ENCODE results near the gene ANKRD22. TPM values are rescaled to one million over a fixed set of nuclear protein-coding genes. Genes with fewer than 3 reads are reported as not detected.

ANKRD22 gene
- total and polyA plus RNA-seq, 2 of the 8 experiments (the other 6 are each of a cell fraction or from before 2014, with no cell fraction given) = 0.68 TPM; not detected in 1

DNA sequence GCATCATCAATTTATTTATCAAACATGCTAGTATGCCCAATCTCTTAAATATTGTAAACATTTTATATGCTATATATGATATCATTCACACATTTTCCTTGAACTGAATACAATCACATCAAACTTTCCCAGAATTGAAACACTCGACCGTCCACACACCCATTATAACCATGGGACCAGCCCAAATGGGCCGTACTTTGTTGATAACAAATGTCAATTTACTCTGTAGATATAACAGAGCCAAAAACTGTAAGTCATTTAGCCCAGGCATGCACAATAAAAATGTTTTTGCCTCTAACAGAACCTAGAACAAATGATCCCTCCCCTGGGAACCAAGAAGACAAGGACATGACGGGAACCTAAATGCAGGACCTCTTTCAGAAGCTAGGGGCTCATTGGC, 683 bp upstream of the ANKRD22 start (continued):
- TF ChIP-seq, protein P1, sequence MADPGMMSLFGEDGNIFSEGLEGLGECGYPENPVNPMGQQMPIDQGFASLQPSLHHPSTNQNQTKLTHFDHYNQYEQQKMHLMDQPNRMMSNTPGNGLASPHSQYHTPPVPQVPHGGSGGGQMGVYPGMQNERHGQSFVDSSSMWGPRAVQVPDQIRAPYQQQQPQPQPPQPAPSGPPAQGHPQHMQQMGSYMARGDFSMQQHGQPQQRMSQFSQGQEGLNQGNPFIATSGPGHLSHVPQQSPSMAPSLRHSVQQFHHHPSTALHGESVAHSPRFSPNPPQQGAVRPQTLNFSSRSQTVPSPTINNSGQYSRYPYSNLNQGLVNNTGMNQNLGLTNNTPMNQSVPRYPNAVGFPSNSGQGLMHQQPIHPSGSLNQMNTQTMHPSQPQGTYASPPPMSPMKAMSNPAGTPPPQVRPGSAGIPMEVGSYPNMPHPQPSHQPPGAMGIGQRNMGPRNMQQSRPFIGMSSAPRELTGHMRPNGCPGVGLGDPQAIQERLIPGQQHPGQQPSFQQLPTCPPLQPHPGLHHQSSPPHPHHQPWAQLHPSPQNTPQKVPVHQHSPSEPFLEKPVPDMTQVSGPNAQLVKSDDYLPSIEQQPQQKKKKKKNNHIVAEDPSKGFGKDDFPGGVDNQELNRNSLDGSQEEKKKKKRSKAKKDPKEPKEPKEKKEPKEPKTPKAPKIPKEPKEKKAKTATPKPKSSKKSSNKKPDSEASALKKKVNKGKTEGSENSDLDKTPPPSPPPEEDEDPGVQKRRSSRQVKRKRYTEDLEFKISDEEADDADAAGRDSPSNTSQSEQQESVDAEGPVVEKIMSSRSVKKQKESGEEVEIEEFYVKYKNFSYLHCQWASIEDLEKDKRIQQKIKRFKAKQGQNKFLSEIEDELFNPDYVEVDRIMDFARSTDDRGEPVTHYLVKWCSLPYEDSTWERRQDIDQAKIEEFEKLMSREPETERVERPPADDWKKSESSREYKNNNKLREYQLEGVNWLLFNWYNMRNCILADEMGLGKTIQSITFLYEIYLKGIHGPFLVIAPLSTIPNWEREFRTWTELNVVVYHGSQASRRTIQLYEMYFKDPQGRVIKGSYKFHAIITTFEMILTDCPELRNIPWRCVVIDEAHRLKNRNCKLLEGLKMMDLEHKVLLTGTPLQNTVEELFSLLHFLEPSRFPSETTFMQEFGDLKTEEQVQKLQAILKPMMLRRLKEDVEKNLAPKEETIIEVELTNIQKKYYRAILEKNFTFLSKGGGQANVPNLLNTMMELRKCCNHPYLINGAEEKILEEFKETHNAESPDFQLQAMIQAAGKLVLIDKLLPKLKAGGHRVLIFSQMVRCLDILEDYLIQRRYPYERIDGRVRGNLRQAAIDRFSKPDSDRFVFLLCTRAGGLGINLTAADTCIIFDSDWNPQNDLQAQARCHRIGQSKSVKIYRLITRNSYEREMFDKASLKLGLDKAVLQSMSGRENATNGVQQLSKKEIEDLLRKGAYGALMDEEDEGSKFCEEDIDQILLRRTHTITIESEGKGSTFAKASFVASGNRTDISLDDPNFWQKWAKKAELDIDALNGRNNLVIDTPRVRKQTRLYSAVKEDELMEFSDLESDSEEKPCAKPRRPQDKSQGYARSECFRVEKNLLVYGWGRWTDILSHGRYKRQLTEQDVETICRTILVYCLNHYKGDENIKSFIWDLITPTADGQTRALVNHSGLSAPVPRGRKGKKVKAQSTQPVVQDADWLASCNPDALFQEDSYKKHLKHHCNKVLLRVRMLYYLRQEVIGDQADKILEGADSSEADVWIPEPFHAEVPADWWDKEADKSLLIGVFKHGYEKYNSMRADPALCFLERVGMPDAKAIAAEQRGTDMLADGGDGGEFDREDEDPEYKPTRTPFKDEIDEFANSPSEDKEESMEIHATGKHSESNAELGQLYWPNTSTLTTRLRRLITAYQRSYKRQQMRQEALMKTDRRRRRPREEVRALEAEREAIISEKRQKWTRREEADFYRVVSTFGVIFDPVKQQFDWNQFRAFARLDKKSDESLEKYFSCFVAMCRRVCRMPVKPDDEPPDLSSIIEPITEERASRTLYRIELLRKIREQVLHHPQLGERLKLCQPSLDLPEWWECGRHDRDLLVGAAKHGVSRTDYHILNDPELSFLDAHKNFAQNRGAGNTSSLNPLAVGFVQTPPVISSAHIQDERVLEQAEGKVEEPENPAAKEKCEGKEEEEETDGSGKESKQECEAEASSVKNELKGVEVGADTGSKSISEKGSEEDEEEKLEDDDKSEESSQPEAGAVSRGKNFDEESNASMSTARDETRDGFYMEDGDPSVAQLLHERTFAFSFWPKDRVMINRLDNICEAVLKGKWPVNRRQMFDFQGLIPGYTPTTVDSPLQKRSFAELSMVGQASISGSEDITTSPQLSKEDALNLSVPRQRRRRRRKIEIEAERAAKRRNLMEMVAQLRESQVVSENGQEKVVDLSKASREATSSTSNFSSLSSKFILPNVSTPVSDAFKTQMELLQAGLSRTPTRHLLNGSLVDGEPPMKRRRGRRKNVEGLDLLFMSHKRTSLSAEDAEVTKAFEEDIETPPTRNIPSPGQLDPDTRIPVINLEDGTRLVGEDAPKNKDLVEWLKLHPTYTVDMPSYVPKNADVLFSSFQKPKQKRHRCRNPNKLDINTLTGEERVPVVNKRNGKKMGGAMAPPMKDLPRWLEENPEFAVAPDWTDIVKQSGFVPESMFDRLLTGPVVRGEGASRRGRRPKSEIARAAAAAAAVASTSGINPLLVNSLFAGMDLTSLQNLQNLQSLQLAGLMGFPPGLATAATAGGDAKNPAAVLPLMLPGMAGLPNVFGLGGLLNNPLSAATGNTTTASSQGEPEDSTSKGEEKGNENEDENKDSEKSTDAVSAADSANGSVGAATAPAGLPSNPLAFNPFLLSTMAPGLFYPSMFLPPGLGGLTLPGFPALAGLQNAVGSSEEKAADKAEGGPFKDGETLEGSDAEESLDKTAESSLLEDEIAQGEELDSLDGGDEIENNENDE (IDR thresholded peaks at IDR 0.05; ENCODE audit: insufficient replicate concordance, low read length) = no peak
- TF ChIP-seq, protein P2, sequence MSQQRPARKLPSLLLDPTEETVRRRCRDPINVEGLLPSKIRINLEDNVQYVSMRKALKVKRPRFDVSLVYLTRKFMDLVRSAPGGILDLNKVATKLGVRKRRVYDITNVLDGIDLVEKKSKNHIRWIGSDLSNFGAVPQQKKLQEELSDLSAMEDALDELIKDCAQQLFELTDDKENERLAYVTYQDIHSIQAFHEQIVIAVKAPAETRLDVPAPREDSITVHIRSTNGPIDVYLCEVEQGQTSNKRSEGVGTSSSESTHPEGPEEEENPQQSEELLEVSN (IDR thresholded peaks at IDR 0.05) = no peak
- TF ChIP-seq HDAC2 (IDR thresholded peaks at IDR 0.05; ENCODE audit: borderline replicate concordance in 1 of 2, low read depth in 2 of 2, low read length in 2 of 2) = no peak
- TF ChIP-seq NRF1 (IDR thresholded peaks at IDR 0.05; ENCODE audit: low read depth, low read length) = no peak
- no peak for TF ChIP-seq JUND (IDR thresholded peaks at IDR 0.05; ENCODE audit: low read length)
- no peak for TF ChIP-seq KDM4A (IDR thresholded peaks at IDR 0.05; ENCODE audit: low read depth, low read length, severe bottlenecking)
- no peak for TF ChIP-seq CBX5 (IDR thresholded peaks at IDR 0.05; ENCODE audit: low read depth, low read length)
- TF ChIP-seq, protein P3, sequence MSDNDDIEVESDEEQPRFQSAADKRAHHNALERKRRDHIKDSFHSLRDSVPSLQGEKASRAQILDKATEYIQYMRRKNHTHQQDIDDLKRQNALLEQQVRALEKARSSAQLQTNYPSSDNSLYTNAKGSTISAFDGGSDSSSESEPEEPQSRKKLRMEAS (IDR thresholded peaks at IDR 0.05) = no peak
- TF ChIP-seq POLR2A (IDR thresholded peaks at IDR 0.05; ENCODE audit: control extremely low read depth in 1 of 2, low read depth in 2 of 2, low read length in 2 of 2) = no peak
- no peak for TF ChIP-seq KDM5A (IDR thresholded peaks at IDR 0.05; ENCODE audit: low read length)
- TF ChIP-seq RXRA (IDR thresholded peaks at IDR 0.05; ENCODE audit: insufficient read depth, low read depth, low read length) = no peak
